ENCODE data around the gene VPS41.

- TF ChIP-seq CTCF (IDR thresholded peaks at IDR 0.05) (no peak), POLR2A (IDR thresholded peaks at IDR 0.05) (no peak)
Measured at GRCh38 chr7:38674513-38674912, 234.5 kb downstream of the VPS41 start.

Data from Peyer's patch (tissue), 4 donors.